Stimulated activated effector memory CD8-positive, alpha-beta T cell treated with anti-CD3 and anti-CD28 coated beads, Interleukin-12 subunit alpha, Interleukin-12 subunit beta, amount 100 ng/mL, for 72 hours (primary cell): ENCODE measurements around the gene PIP4K2C.
"Not testable (repeated sequence)": the region's sequence is repeated elsewhere in the genome, so short reads cannot be mapped to it uniquely, and the experiment has no call there.

Experiments
- ATAC-seq: fragments of 150-1000 bp; cut with Tn5 transposase; 2 replicates; pipeline ENCODE4 v1.10.0; 2021
- DNase-seq, 2 donors: peaks; one replicate each; pipeline ENCODE4 v3.0.0; 2021 to 2022; ENCODE audit warnings: low spot score in 2 of 2
- H3K27ac Mint-ChIP-seq: one replicate; pipeline ENCODE4 v1.8.0; 2022; ENCODE audit warnings: mild to moderate bottlenecking, mixed read lengths
- H3K36me3 Mint-ChIP-seq: one replicate; pipeline ENCODE4 v1.8.0; 2022; ENCODE audit warnings: mild to moderate bottlenecking, mixed read lengths
- H3K4me1 Mint-ChIP-seq: one replicate; pipeline ENCODE4 v1.8.0; 2022; ENCODE audit warnings: mixed read lengths
- H3K4me3 Mint-ChIP-seq: one replicate; pipeline ENCODE4 v1.8.0; 2022; ENCODE audit warnings: mild to moderate bottlenecking, mixed read lengths
- H3K9me3 Mint-ChIP-seq: one replicate; pipeline ENCODE4 v1.8.0; 2022; ENCODE audit warnings: mixed read lengths

Gene PIP4K2C

DNA sequence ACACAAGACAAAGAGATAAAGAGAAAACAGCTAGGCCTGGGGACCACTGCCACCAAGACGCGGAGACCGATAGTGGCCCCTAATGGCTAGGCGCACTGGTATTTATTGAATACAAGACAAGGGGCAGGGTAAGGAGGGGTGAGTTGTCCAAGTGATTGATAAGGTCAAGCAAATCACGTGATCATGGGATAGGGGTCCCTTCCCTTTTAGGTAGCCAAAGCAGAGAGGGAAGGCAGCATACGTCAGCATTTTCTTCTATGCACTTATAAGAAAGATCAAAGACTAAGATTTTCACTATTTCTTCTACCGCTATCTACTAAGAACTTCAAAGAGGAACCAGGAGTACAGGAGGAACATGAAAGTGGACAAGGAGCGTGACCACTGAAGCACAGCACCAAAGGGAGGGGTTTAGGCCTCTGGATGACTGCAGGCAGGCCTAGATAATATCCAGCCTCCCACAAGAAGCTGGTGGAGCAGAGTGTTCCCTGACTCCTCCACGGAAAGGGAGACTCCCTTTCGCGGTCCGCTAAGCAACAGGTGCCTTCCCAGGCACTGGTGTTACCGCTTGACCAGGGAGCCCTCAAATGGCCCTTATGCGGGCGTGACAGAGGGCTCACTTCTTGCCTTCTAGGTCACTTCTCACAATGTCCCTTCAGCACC lies 1.9 kb upstream of the PIP4K2C start:
- H3K27ac Mint-ChIP-seq, DNase-seq, ATAC-seq, H3K9me3 Mint-ChIP-seq, H3K4me3 Mint-ChIP-seq: not testable (repeated sequence)
- Mint-ChIP-seq H3K4me1 (peaks cover 24% of the 10 kb centered on the region), H3K36me3 (peaks cover 12% of the 10 kb centered on the region)

DNA sequence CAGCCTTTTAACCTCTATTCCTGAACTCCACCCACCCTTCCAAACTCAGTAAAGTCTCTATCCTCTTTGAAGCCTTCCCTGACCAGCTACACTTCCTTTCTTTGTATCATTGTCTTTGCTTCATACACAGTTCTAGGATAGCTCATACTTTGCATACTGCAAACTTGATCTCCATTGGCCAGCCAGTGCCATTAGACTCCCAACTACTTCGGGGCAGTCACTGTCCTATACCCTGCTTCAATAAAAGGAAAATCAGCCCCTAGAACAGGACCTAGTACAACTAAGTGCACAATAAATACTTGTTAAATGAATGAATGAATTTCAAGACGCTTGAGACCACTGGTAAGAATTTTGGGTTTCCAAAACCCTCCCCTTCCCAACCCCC lies 521 bp upstream of the PIP4K2C start:
- ATAC-seq (no peak), DNase-seq (no peak)
- peak overlapping the region; percentile 84 for H3K4me3 Mint-ChIP-seq
- peaks cover 25% of the 10 kb centered on the region for H3K36me3 Mint-ChIP-seq
- no peaks in the 10 kb centered on the region for H3K9me3 Mint-ChIP-seq
- peaks cover 24% of the 10 kb centered on the region for H3K4me1 Mint-ChIP-seq
- peak overlapping the region; percentile 88 for H3K27ac Mint-ChIP-seq

DNA sequence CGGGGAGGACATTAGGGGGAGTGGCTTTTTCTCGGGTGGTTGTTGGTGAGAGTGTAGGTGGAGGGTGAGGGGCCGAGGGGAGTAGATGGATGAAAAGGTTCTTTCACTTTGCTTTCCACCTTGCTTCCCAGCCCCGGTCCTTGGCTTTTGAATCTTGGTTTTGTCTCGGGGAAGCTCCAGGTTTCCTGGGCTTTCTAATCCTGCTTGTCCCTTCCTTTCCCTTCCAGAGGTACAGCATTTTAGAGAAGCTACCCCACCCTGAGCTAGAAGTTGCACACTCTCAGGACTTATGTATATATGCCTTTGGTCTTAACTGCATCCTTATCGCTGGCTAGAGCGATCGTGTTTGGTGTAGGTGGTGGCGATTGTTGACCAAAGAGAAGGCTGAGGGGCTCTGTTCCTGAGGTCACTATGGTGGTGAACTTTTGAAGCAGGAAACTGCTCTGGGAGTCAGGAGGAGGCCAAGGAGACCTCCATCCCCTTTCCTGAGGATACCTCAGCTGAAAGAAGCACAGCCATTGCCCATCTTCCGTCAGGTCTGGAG lies 862 bp downstream of the PIP4K2C start:
- H3K4me1 Mint-ChIP-seq, result peaks cover 24% of the 10 kb centered on the region
- no peaks in the 10 kb centered on the region for H3K9me3 Mint-ChIP-seq
- peak overlapping the region; percentile 84 for H3K4me3 Mint-ChIP-seq
- H3K36me3 Mint-ChIP-seq, result peaks cover 39% of the 10 kb centered on the region
- peak overlapping the region; percentile 88 for H3K27ac Mint-ChIP-seq
- DNase-seq (no peak), ATAC-seq (no peak)

DNA sequence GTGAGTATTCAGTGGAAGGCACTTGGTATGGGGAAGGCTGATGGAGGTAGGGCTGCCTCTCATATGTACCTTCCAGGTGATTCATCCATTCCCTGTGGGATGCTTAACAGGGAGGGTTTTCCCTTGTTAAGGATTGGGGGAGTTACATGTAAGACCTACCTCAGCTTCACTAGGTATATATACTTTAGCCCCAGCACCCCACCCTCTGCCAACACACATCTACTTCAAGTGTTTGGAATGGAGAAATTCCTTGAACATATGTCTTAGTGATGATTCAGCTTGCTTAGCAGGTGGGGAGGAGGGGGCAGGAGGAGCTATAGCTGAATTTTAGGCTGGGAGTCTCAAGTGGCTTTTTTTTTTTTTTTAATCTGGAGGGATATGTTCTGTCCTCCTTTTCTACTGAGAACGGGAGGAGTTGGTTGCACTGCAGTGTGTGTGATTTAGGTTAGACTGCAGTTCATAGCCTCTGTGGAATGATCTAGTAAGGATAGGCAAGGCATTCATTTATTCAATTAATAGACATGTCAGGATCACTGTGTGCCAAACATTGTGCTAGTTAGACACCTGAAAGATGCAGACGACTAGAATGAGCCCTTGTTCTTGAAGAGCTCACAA lies 1.7 kb downstream of the PIP4K2C start:
- DNase-seq, result no peak
- Mint-ChIP-seq H3K9me3 (no peaks in the 10 kb centered on the region), H3K4me1 (peaks cover 24% of the 10 kb centered on the region), H3K27ac (peak overlapping the region; percentile 88), H3K4me3 (peak overlapping the region; percentile 84), H3K36me3 (peaks cover 47% of the 10 kb centered on the region)
- no peak for ATAC-seq

DNA sequence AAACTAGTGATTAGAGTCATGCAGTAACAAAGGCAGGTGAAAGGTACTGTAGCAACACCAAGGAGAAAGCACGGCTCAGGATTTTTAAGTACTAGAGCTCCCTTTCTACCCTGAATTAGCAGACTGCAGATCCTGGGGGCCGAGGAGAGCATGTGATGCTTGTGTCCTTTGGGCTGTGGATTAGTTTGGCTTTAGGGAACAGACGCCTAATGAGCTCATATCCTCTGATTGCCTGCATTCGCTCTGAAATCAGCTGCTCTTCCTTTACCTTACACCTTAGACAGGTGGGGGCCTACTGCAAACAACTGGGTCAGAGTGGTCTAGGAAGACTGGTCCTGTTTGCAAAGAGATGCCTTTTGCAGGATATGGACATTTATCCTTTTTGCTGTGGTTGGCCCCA lies 2.2 kb downstream of the PIP4K2C start:
- DNase-seq, result no peak
- no peak for ATAC-seq
- Mint-ChIP-seq H3K4me1 (peaks cover 24% of the 10 kb centered on the region), H3K4me3 (no peak overlapping the region), H3K27ac (no peak overlapping the region), H3K9me3 (no peaks in the 10 kb centered on the region), H3K36me3 (peaks cover 53% of the 10 kb centered on the region)

DNA sequence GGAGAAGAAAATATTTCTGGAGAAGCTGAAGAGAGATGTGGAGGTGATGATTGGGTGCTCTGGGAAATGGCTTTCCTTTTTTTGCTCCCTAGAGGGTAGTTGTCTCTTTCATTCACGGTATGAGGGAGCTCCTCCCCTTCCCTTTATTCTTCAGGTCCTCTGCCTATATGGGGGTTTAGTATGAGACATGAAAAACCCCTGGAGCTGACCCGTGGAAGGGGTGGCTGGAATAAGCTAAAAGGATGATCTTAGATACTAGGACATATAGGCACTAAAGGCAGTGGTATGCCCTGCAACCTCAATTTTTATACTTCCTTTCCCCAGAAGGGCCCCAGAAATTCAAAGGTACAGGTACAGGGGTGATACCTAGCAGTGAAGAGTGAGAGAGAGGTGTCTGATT lies 9.4 kb downstream of the PIP4K2C start:
- peaks cover 29% of the 10 kb centered on the region for H3K4me1 Mint-ChIP-seq

DNA sequence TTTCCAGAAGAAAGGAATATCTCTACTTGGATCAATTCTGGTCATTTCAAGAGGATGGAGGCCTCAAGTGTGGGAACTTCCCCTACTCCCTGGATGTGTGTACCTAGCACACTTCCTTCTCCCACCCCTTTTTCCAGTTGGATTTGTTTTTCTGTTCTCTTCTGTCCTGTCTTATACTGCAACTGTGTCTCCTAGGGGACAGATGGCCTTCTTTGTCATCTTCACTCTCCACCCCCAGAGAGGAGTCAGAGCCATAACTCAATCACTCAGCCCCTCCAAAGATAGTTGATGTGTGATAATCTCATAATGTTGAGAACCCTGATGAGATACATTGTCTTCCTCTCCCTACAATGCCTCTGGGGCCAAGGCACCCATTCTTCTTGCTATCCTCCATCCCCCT lies 11.6 kb downstream of the PIP4K2C start:
- Mint-ChIP-seq H3K4me3 (no peak overlapping the region), H3K36me3 (peaks cover 49% of the 10 kb centered on the region), H3K27ac (peak overlapping the region; percentile 46), H3K9me3 (no peaks in the 10 kb centered on the region), H3K4me1 (peaks cover 35% of the 10 kb centered on the region)
- DNase-seq (no peak), ATAC-seq (no peak)

More for the DNA sequence above, 9.4 kb downstream of the PIP4K2C start:
- Mint-ChIP-seq H3K9me3 (no peaks in the 10 kb centered on the region), H3K4me3 (no peak overlapping the region), H3K27ac (peak overlapping the region; percentile 67), H3K36me3 (peaks cover 70% of the 10 kb centered on the region)
- no peak for DNase-seq
- no peak for ATAC-seq

DNA sequence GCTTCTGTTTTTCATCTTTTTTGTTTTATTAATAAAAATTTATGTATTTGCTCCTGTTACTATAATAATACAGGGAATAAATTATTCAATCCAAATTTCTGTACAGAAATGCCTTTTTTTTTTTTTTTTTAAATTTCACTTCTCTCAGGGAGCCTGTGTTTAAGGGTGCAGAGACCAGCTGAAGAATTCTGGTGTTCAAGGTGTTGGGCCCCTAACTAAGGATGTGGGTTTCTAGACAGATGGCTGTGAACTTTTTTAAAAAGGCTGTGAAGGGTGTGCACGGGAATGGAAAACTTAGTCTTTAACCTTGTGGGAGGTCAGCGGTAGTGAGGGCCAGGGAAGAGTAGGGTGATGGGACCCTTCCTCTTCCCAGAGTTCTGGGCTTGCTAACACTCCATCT lies 12.3 kb downstream of the PIP4K2C start:
- Mint-ChIP-seq H3K36me3 (peaks cover 41% of the 10 kb centered on the region), H3K27ac (peak overlapping the region; percentile 86), H3K9me3 (no peaks in the 10 kb centered on the region), H3K4me3 (peak overlapping the region; percentile 74), H3K4me1 (peaks cover 35% of the 10 kb centered on the region)
- ATAC-seq (no peak), DNase-seq (no peak)

DNA sequence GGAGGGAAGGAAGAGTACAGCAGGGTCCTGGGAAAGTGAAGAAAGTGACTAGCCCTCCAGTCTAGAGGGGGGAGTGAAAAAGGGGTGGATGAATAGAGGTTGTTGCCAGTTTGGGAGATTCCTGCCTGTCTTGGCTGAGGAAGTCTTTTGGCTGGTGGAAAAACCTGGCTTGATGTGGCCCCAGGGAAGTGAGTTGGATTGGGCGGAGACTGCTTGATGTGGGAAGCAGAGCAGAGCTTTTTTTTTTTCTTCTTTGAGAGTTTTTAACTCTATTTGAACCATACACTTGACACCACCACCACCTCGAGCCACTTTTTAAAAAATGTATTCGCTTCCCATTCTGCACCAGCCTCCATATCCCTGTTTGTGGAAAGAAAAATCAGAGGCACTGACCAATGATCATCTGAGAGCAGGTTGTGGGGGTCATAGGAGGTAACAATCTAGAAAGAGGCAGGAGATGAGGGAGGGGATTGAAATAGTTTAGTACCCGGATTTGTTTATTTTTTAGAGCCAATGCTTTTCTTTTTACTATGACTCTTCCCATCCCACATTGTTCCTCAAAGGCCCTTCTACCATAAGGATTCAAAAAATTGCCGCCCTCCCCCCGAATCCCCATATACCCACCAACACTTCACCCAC lies 12.9 kb downstream of the PIP4K2C start:
- no peak for DNase-seq
- Mint-ChIP-seq H3K4me1 (peaks cover 35% of the 10 kb centered on the region), H3K9me3 (no peaks in the 10 kb centered on the region), H3K36me3 (peaks cover 35% of the 10 kb centered on the region), H3K4me3 (peak overlapping the region; percentile 74), H3K27ac (peak overlapping the region; percentile 86)
- no peak for ATAC-seq

DNA sequence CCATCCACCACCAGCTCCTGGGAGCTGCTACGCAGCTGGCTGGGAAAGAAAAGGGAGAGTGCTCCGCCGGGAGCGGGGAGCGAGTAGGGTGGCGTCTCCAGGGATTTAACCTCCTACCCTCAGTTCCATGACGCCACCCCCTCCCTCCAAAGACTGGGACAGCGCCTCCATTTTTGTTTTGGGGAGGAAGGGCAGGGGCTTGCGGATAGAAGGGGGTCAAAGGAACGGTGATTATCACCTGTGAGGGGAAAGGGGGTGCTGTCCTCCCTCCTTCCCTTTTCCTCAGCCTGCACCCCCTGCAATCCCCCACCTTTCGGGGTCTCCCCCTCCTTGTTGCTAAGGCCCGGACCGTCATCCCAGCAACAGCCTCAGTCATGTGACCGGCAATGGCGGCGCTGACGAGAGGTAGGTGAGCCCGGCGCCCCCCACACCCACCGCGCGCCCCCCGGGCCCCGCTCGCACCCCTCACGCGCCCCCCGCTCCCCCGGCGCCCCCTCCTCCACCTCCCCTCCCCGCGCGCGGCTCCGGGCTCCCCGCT lies 13.5 kb downstream of the PIP4K2C start, which contains the start of gene DTX3:
Gene DTX3 (plus strand): TSS at position 371 of the 538 bp plus-strand sequence. CDS start 1,694 bp downstream, outside the sequence.
- ATAC-seq (peak; percentile 68), DNase-seq (peak in 1 of 2 donors; percentile 68)
- Mint-ChIP-seq H3K4me1 (peaks cover 35% of the 10 kb centered on the region), H3K27ac (peak within 1 kb of the TSS; percentile 86), H3K36me3 (peaks cover 29% of the 10 kb centered on the region), H3K9me3 (no peaks in the 10 kb centered on the region), H3K4me3 (peak within 1 kb of the TSS; percentile 74)

DNA sequence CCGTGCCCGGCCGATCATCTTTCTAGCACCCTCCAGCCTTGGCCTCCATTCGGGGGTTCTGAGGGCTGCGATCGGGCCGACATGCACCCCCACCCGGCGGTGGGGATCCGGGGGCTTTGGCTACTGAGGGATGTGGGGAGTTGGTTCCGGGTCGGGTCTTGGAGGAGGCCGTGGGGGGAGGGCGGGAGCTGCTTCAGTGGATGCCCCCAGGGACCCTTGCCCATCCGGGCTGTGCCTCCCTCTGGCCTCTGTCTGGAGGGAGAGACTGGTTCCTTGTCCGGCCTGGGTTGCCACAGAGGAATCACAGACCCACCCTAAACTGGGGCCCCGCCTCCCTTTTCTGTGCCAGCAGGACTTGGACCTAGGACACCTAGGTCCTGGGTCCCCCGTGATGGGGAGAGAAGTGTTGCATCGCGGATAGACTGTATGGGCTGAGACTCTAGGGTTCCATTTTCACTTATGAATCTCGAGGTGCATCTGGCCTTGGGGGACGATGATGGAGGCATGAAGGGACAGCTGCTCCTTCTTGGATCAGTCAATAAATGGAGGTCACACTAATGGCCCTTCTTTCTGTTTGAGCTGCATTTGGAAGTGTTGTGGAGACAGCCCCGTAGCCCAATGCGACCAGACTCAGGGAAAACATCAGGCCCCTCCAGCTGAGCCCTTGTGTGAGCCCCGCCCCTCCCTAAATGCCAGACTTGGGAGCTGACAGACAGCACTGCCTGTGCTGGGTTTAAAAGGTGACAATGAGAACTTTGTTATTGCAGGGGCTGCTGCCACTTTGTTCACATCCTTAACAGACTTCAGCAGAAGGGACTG lies 14.2 kb downstream of the PIP4K2C start:
- Mint-ChIP-seq H3K36me3 (peaks cover 22% of the 10 kb centered on the region), H3K4me1 (peaks cover 36% of the 10 kb centered on the region), H3K27ac (peak overlapping the region; percentile 86), H3K4me3 (peak overlapping the region; percentile 74), H3K9me3 (no peaks in the 10 kb centered on the region)
- ATAC-seq (peak; percentile 44), DNase-seq (peak in 1 of 2 donors; percentile 64)

DNA sequence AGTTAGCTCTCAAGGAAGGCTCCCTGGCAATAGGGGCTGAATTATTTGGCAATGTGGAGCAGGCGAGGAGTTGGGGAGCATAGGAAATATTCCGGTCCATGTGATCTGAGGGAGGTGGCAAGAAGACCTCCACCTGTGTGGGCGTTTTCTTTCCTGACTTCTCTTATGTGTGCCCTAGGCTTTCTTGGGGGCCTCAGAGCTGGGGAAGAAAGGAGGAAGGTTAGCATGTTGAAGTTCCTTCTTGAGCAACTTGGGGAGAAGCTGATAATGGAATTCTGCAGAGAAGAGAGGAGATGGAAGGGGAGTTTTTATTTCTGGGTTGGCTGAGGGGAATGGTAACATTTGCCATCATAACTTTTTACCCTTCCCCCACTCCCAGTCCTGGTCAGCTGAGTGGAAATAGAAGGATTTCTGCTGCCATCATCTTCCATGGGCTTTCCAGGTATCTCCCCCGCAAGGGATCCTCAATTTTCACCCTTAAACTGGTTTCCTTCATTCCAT lies 14.9 kb downstream of the PIP4K2C start:
- ATAC-seq (no peak), DNase-seq (no peak)
- no peaks in the 10 kb centered on the region for H3K9me3 Mint-ChIP-seq
- peaks cover 16% of the 10 kb centered on the region for H3K36me3 Mint-ChIP-seq
- peak overlapping the region; percentile 86 for H3K27ac Mint-ChIP-seq
- H3K4me3 Mint-ChIP-seq, result peak overlapping the region; percentile 74
- peaks cover 43% of the 10 kb centered on the region for H3K4me1 Mint-ChIP-seq

DNA sequence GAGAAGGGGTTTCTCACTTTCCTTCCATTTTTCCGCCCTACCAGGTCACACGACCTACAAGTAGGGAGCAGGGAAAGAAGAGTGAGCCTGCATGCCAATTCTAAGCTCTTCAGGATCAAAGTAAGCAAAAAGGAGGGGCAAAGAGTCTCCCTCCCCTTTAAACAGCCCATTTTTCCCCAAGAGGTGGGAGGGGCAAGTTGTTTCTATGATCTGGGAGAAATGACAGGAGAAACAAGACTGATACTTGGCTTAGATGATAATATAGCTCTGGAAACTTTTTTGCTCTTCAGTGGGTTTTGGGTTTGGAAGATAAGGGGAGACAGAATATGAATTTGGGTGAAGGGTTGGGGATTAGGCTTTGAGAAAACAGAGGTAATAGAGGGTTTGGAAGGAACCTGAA lies 15.4 kb downstream of the PIP4K2C start:
- Mint-ChIP-seq H3K4me3 (no peak overlapping the region), H3K27ac (no peak overlapping the region), H3K4me1 (peaks cover 45% of the 10 kb centered on the region), H3K36me3 (peaks cover 12% of the 10 kb centered on the region), H3K9me3 (no peaks in the 10 kb centered on the region)
- DNase-seq (no peak), ATAC-seq (no peak)

DNA sequence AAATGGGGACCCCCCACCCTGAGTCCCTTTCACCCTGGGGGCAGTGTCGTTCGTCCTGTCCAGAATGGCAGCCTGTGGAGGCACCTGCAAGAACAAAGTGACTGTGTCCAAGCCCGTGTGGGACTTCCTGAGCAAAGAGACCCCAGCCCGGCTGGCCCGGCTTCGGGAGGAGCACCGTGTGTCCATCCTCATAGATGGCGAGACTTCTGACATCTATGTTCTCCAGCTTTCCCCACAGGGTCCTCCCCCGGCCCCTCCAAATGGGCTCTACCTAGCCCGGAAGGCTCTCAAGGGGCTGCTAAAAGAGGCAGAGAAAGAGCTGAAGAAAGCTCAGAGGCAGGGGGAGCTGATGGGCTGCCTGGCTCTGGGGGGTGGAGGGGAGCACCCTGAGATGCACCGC lies 15.8 kb downstream of the PIP4K2C start:
- Mint-ChIP-seq H3K4me3 (no peak overlapping the region), H3K36me3 (peaks cover 14% of the 10 kb centered on the region), H3K9me3 (no peaks in the 10 kb centered on the region), H3K4me1 (peaks cover 45% of the 10 kb centered on the region), H3K27ac (no peak overlapping the region)
- no peak for DNase-seq
- ATAC-seq, result no peak
